PC-3 (cell line): ENCODE data around the gene HKDC1. TPM values are rescaled to one million over a fixed set of nuclear protein-coding genes. Genes with fewer than 3 reads are reported as not detected.

Experiments used
- ATAC-seq: fragments of 200-7000 bp; cut with Tn5 transposase; 2 replicates; pipeline ENCODE4 v1.9.1; 2020; ENCODE audit warnings: mild to moderate bottlenecking, moderate library complexity
- BruUV-seq: library from RNA; stranded (reverse); fragments of 400-500 nt; replicated peaks from 2 replicates; lab custom pipeline; 2021; lab: Mats Ljungman, UMichigan
- CTCF ChIA-PET: fragments of 300-600 bp; sonication (Branson Sonifier 250); formaldehyde crosslinking; loops from one replicate; lab custom pipeline; 2022; ENCODE audit warnings: antibody characterized with exemption; lab: Charles Lee
- POLR2A ChIA-PET: fragments of 300-600 bp; sonication (Branson Sonifier 250); formaldehyde crosslinking; loops from one replicate; lab custom pipeline; 2022; ENCODE audit warnings: antibody characterized with exemption; ENCODE audit not compliant: unreplicated experiment; lab: Charles Lee
- DNase-seq: peaks from one replicate; pipeline ENCODE4 v3.0.0-alpha.2; 2015
- H2AFZ ChIP-seq: fragments of 300-600 bp; sonication (generic); 2 replicates; pipeline ENCODE4 v1.6.0; 2016; ENCODE audit warnings: antibody characterized with exemption, low read length
- H3F3A ChIP-seq: fragments of 300-600 bp; sonication (generic); one replicate; pipeline ENCODE4 v1.6.0; 2017; ENCODE audit warnings: antibody characterized with exemption, low read length, control low read depth, mild to moderate bottlenecking; ENCODE audit not compliant: unreplicated experiment
- H3K27ac ChIP-seq: fragments of 300-600 bp; sonication (generic); 2 replicates; pipeline ENCODE4 v1.5.1; 2016; ENCODE audit warnings: mild to moderate bottlenecking, low read length
- H3K27me3 ChIP-seq: fragments of 300-600 bp; sonication (generic); 2 replicates; pipeline ENCODE4 v1.6.1; 2016; ENCODE audit warnings: low read length, mixed read lengths
- H3K36me3 ChIP-seq: fragments of 300-600 bp; sonication (generic); 2 replicates; pipeline ENCODE4 v1.6.1; 2016; ENCODE audit warnings: low read depth, mixed run types, low read length, mixed read lengths
- H3K4me1 ChIP-seq: fragments of 300-600 bp; sonication (generic); 2 replicates; pipeline ENCODE4 v1.5.1; 2016; ENCODE audit warnings: low read length; ENCODE audit not compliant: insufficient read depth
- H3K4me2 ChIP-seq: fragments of 300-600 bp; sonication (generic); 2 replicates; pipeline ENCODE4 v1.6.0; 2016; ENCODE audit warnings: low read length
- H3K4me3 ChIP-seq: fragments of 300-600 bp; sonication (generic); 2 replicates; pipeline ENCODE4 v1.5.1; 2016; ENCODE audit warnings: mild to moderate bottlenecking, low read length, mixed read lengths
- H3K79me2 ChIP-seq: fragments of 300-600 bp; sonication (generic); 2 replicates; pipeline ENCODE4 v1.6.1; 2017; ENCODE audit warnings: low read length, mixed read lengths
- H3K9ac ChIP-seq: fragments of 300-600 bp; sonication (generic); 2 replicates; pipeline ENCODE4 v1.6.0; 2016; ENCODE audit warnings: mild to moderate bottlenecking, low read length
- H3K9me2 ChIP-seq: fragments of 300-600 bp; sonication (generic); replicated peaks from 2 replicates; pipeline ENCODE4 v1.6.1; 2016; ENCODE audit warnings: mixed run types, low read length, mixed read lengths
- H3K9me3 ChIP-seq: fragments of 300-600 bp; sonication (generic); 2 replicates; pipeline ENCODE4 v1.6.1; 2016; ENCODE audit warnings: low read length, mixed read lengths
- H4K20me1 ChIP-seq: fragments of 300-600 bp; sonication (generic); 2 replicates; pipeline ENCODE4 v1.6.1; 2016; ENCODE audit warnings: low read length, mixed read lengths
- CTCF ChIP-seq: fragments of 300-600 bp; sonication (generic); conservative IDR thresholded peaks from 2 replicates; pipeline ENCODE4 v1.5.1; 2017; ENCODE audit warnings: antibody characterized with exemption, low read depth, mild to moderate bottlenecking, low read length
- EZH2 ChIP-seq: fragments of 300-600 bp; sonication (generic); IDR thresholded peaks from one replicate; pipeline ENCODE4 v1.6.1; 2017; ENCODE audit warnings: antibody characterized with exemption, mild to moderate bottlenecking, low read length; ENCODE audit not compliant: unreplicated experiment
- EZH2phosphoT487 ChIP-seq: fragments of 300-600 bp; sonication (generic); IDR thresholded peaks from 2 replicates; pipeline ENCODE4 v1.6.1; 2018; ENCODE audit warnings: mild to moderate bottlenecking, antibody characterized with exemption, low read length, borderline replicate concordance
- intact Hi-C: fragments of 100-400 bp; cut with micrococcal nuclease; formaldehyde crosslinking; loops from 2 replicates; pipeline ENCODE4 v1.9.0; 2023
- total RNA-seq: library from RNA; depleted of rRNA; stranded (reverse); fragments of >200 nt; gene quantifications from 2 replicates; pipeline ENCODE4 v1.2.3, GENCODE V29; 2014

The HKDC1 gene
- total RNA-seq, 1 experiment from 2014 or later, result 0.44 TPM

GRCh38 chr10:69181433-69181832, 38.7 kb upstream of the HKDC1 start:
- intact Hi-C loops, result loop anchor here (2.0 kb wide), 2 partner anchors 41 to 57 kb away; partner anchors contain the start of gene VPS26A
- H3K27me3 ChIP-seq, result no peaks in the 10 kb centered on the region
- peak overlapping the region; percentile 93 for H3K9ac ChIP-seq
- H3K9me2 ChIP-seq, result no peaks in the 10 kb centered on the region
- ChIA-PET CTCF (no interaction called here), POLR2A (no interaction called here)
- no peak overlapping the region for H2AFZ ChIP-seq
- H3K4me3 ChIP-seq, result peak overlapping the region; percentile 83
- DNase-seq, result no peak
- no peaks in the 10 kb centered on the region for H3K9me3 ChIP-seq
- no peak overlapping the region for H3K27ac ChIP-seq
- peaks cover 64% of the 10 kb centered on the region for H3K79me2 ChIP-seq
- TF ChIP-seq EZH2phosphoT487 (no peak), CTCF (no peak), EZH2 (no peak)
- H3K4me2 ChIP-seq, result peak overlapping the region; percentile 83
- H4K20me1 ChIP-seq, result peaks cover 25% of the 10 kb centered on the region
- peaks cover 23% of the 10 kb centered on the region for H3K4me1 ChIP-seq
- peaks cover 5% of the 10 kb centered on the region for H3F3A ChIP-seq
- peaks cover 32% of the 10 kb centered on the region; the same call in 1 of the 2 replicates for H3K36me3 ChIP-seq
- no peak for ATAC-seq
- no TSS peak for BruUV-seq

GRCh38 chr10:69182005-69182404, 38.1 kb upstream of the HKDC1 start:
- Histone ChIP-seq H3K4me1 (peaks cover 23% of the 10 kb centered on the region), H4K20me1 (peaks cover 25% of the 10 kb centered on the region), H3K36me3 (peaks cover 37% of the 10 kb centered on the region), H3K27ac (no peak overlapping the region), H3K4me2 (peak overlapping the region; percentile 10; the same call in 1 of the 2 replicates), H3K9ac (no peak overlapping the region), H3K9me2 (no peaks in the 10 kb centered on the region), H3K27me3 (no peaks in the 10 kb centered on the region), H3K79me2 (peaks cover 69% of the 10 kb centered on the region), H3F3A (peaks cover 5% of the 10 kb centered on the region), H2AFZ (no peak overlapping the region), H3K9me3 (no peaks in the 10 kb centered on the region), H3K4me3 (no peak overlapping the region)
- DNase-seq (no peak), ATAC-seq (no peak)
- ChIA-PET CTCF (no interaction called here), POLR2A (no interaction called here)
- TF ChIP-seq EZH2, result no peak
- TF ChIP-seq CTCF, result no peak
- TF ChIP-seq EZH2phosphoT487, result no peak
- BruUV-seq, result no TSS peak
- intact Hi-C loops, result no loop called here

GRCh38 chr10:69186524-69186923, 33.6 kb upstream of the HKDC1 start:
- H3K9ac ChIP-seq, result no peak overlapping the region
- DNase-seq (no peak), ATAC-seq (no peak)
- intact Hi-C loops, result no loop called here
- no TSS peak for BruUV-seq
- no peaks in the 10 kb centered on the region for H3K9me2 ChIP-seq
- no peak for TF ChIP-seq CTCF
- no peak for TF ChIP-seq EZH2phosphoT487
- no peak for TF ChIP-seq EZH2
- peaks cover 5% of the 10 kb centered on the region for H3F3A ChIP-seq
- CTCF ChIA-PET, result no interaction called here
- no peak overlapping the region for H3K4me3 ChIP-seq
- no peaks in the 10 kb centered on the region for H3K9me3 ChIP-seq
- no peak overlapping the region for H2AFZ ChIP-seq
- H3K36me3 ChIP-seq, result peaks cover 73% of the 10 kb centered on the region
- no peaks in the 10 kb centered on the region for H3K27me3 ChIP-seq
- peaks cover 19% of the 10 kb centered on the region for H4K20me1 ChIP-seq
- H3K4me2 ChIP-seq, result no peak overlapping the region
- POLR2A ChIA-PET, result interaction anchor here (0.6 kb wide), 1 partner anchor 320 kb away, joined by 3 read pairs; no protein-coding TSS in a partner anchor
- no peak overlapping the region for H3K27ac ChIP-seq
- H3K79me2 ChIP-seq, result peaks cover 62% of the 10 kb centered on the region
- peaks cover 8% of the 10 kb centered on the region for H3K4me1 ChIP-seq
